ENCODE measurements around the gene LANCL3. TPM values are rescaled to one million over a fixed set of nuclear protein-coding genes. Genes with fewer than 3 reads are reported as not detected.

The LANCL3 gene
- total RNA-seq, 1 experiment from 2014 or later: 1.5 TPM

GRCh38 chrX:37607243-37607642 is 35.8 kb downstream of the LANCL3 start:
- Histone ChIP-seq H3K27me3 (ENCODE audit: insufficient read depth, low read depth) (no peaks in the 10 kb centered on the region), H3K4me1 (replicated peaks; ENCODE audit: insufficient read depth) (no peaks in the 10 kb centered on the region), H3K4me3 (no peak overlapping the region), H3K9me3 (ENCODE audit: insufficient read depth, low read depth) (no peaks in the 10 kb centered on the region), H3K4me2 (no peak overlapping the region), H2AFZ (no peak overlapping the region), H3F3A (ENCODE audit: insufficient read depth, low read depth) (no peaks in the 10 kb centered on the region), H3K79me2 (ENCODE audit: low read depth) (no peaks in the 10 kb centered on the region), H3K9me2 (ENCODE audit: insufficient read depth) (no peaks in the 10 kb centered on the region), H3K36me3 (ENCODE audit: low read depth) (no peaks in the 10 kb centered on the region), H4K20me1 (ENCODE audit: insufficient read depth) (no peaks in the 10 kb centered on the region), H3K27ac (no peak overlapping the region)
- POLR2A ChIA-PET (ENCODE audit: unreplicated experiment): no interaction called here
- intact Hi-C loops (cut with micrococcal nuclease; ENCODE audit: unreplicated experiment): no loop called here
- no peak for DNase-seq
- TF ChIP-seq EZH2 (IDR thresholded peaks at IDR 0.05; ENCODE audit: low read depth): no peak
- no peak for TF ChIP-seq CTCF (conservative IDR thresholded peaks at IDR 0.05)
- CTCF ChIA-PET: no interaction called here
- BruUV-seq (replicated peaks): no TSS peak

GRCh38 chrX:37608156-37608555 is 36.7 kb downstream of the LANCL3 start:
- Histone ChIP-seq H3F3A (ENCODE audit: insufficient read depth, low read depth) (no peaks in the 10 kb centered on the region), H3K9me2 (ENCODE audit: insufficient read depth) (no peaks in the 10 kb centered on the region), H3K4me3 (no peak overlapping the region), H3K79me2 (ENCODE audit: low read depth) (no peaks in the 10 kb centered on the region), H3K4me2 (no peak overlapping the region), H3K9me3 (ENCODE audit: insufficient read depth, low read depth) (no peaks in the 10 kb centered on the region), H2AFZ (no peak overlapping the region), H4K20me1 (ENCODE audit: insufficient read depth) (no peaks in the 10 kb centered on the region), H3K27ac (no peak overlapping the region), H3K27me3 (ENCODE audit: insufficient read depth, low read depth) (no peaks in the 10 kb centered on the region), H3K4me1 (replicated peaks; ENCODE audit: insufficient read depth) (no peaks in the 10 kb centered on the region), H3K36me3 (ENCODE audit: low read depth) (no peaks in the 10 kb centered on the region)
- TF ChIP-seq EZH2 (IDR thresholded peaks at IDR 0.05; ENCODE audit: low read depth): no peak
- no peak for TF ChIP-seq CTCF (conservative IDR thresholded peaks at IDR 0.05)
- ChIA-PET POLR2A (ENCODE audit: unreplicated experiment) (no interaction called here), CTCF (no interaction called here)
- intact Hi-C loops (cut with micrococcal nuclease; ENCODE audit: unreplicated experiment): no loop called here
- DNase-seq: no peak
- no TSS peak for BruUV-seq (replicated peaks)

- intact Hi-C loops (cut with micrococcal nuclease; ENCODE audit: unreplicated experiment): no loop called here
- DNase-seq: no peak
- no peaks in the 10 kb centered on the region for H3K27me3 ChIP-seq (ENCODE audit: insufficient read depth, low read depth)
- TF ChIP-seq CTCF (conservative IDR thresholded peaks at IDR 0.05) (no peak), EZH2 (IDR thresholded peaks at IDR 0.05; ENCODE audit: low read depth) (no peak)
- H3K79me2 ChIP-seq (ENCODE audit: low read depth): no peaks in the 10 kb centered on the region
- H2AFZ ChIP-seq: no peak overlapping the region
- no peaks in the 10 kb centered on the region for H3F3A ChIP-seq (ENCODE audit: insufficient read depth, low read depth)
- BruUV-seq (replicated peaks): no TSS peak
- no peaks in the 10 kb centered on the region for H3K4me1 ChIP-seq (replicated peaks; ENCODE audit: insufficient read depth)
- no peaks in the 10 kb centered on the region for H3K9me2 ChIP-seq (ENCODE audit: insufficient read depth)
- no peaks in the 10 kb centered on the region for H3K9me3 ChIP-seq (ENCODE audit: insufficient read depth, low read depth)
- no peaks in the 10 kb centered on the region for H3K36me3 ChIP-seq (ENCODE audit: low read depth)
- ChIA-PET POLR2A (ENCODE audit: unreplicated experiment) (no interaction called here), CTCF (no interaction called here)
- H4K20me1 ChIP-seq (ENCODE audit: insufficient read depth): no peaks in the 10 kb centered on the region
- H3K27ac ChIP-seq: no peak overlapping the region
- H3K4me3 ChIP-seq: no peak overlapping the region
- H3K4me2 ChIP-seq: no peak overlapping the region
Measured at GRCh38 chrX:37609727-37610126, 38.3 kb downstream of the LANCL3 start.
